SU-DHL-6 (cell line): ENCODE measurements around the gene TP53BP2.
"Not testable (repeated sequence)": the region's sequence is repeated elsewhere in the genome, so short reads cannot be mapped to it uniquely, and the experiment has no call there.

Experiments
- H2AFZ ChIP-seq: fragments of 200-600 bp; sonication (generic); 2 replicates; pipeline ENCODE4 v1.6.1; 2014; ENCODE audit warnings: low read depth, mild to moderate bottlenecking, moderate library complexity, mixed read lengths, antibody characterized with exemption, low read length; ENCODE audit not compliant: severe bottlenecking
- H3F3A ChIP-seq: fragments of 200-600 bp; shearing (Covaris generic); 2 replicates; pipeline ENCODE4 v1.6.0; 2016; ENCODE audit warnings: antibody characterized with exemption, mild to moderate bottlenecking; ENCODE audit not compliant: insufficient read depth
- H3K27ac ChIP-seq: fragments of 200-600 bp; sonication (generic); 2 replicates; pipeline ENCODE4 v1.5.1; 2016; ENCODE audit warnings: low read depth, mild to moderate bottlenecking, low read length, moderate library complexity, mixed read lengths
- H3K27me3 ChIP-seq: fragments of 200-600 bp; sonication (generic), shearing (Covaris generic); 2 replicates; pipeline ENCODE4 v1.6.0; 2014; ENCODE audit warnings: mild to moderate bottlenecking, low read length
- H3K36me3 ChIP-seq: fragments of 200-600 bp; sonication (generic); 2 replicates; pipeline ENCODE4 v1.6.1; 2014; ENCODE audit warnings: mild to moderate bottlenecking, low read length, mixed read lengths
- H3K4me2 ChIP-seq: fragments of 300-600, 200-600 bp; shearing (Covaris generic), sonication (generic); 2 replicates; pipeline ENCODE4 v1.6.0; 2014; ENCODE audit warnings: low read length, low read depth, mild to moderate bottlenecking; ENCODE audit not compliant: poor library complexity, severe bottlenecking
- H3K4me3 ChIP-seq: fragments of 200-600 bp; sonication (generic); 2 replicates; pipeline ENCODE4 v1.5.1; 2014; ENCODE audit warnings: antibody characterized with exemption, low read length, mild to moderate bottlenecking, mixed read lengths; ENCODE audit not compliant: insufficient read depth, poor library complexity, severe bottlenecking
- H3K79me2 ChIP-seq: fragments of 200-600 bp; sonication (generic); 2 replicates; pipeline ENCODE4 v1.6.1; 2014; ENCODE audit warnings: mild to moderate bottlenecking, low read length, moderate library complexity; ENCODE audit not compliant: insufficient read depth
- H3K9ac ChIP-seq: fragments of 200-600 bp; sonication (generic); 2 replicates; pipeline ENCODE4 v1.7.0; 2014; ENCODE audit warnings: mild to moderate bottlenecking, low read length
- H3K9me2 ChIP-seq: fragments of 200-600 bp; sonication (generic); replicated peaks from 2 replicates; pipeline ENCODE4 v1.6.1; 2014; ENCODE audit warnings: low read length; ENCODE audit not compliant: insufficient read depth
- H3K9me3 ChIP-seq: fragments of 200-600 bp; sonication (generic); 2 replicates; pipeline ENCODE4 v1.6.1; 2014; ENCODE audit warnings: low read length, mixed read lengths; ENCODE audit not compliant: insufficient read depth
- H4K20me1 ChIP-seq: fragments of 200-600 bp; sonication (generic); 2 replicates; pipeline ENCODE4 v1.6.1; 2014; ENCODE audit warnings: low read depth, mild to moderate bottlenecking, antibody characterized with exemption, low read length, moderate library complexity, mixed read lengths
- EZH2phosphoT487 ChIP-seq: fragments of 200-600 bp; sonication (generic), shearing (Covaris generic); conservative IDR thresholded peaks from 2 replicates; pipeline ENCODE4 v1.6.1; 2018; ENCODE audit warnings: mild to moderate bottlenecking, antibody characterized with exemption, low read length, moderate library complexity, mixed read lengths
- TF ChIP-seq, protein P1 (sequence below): fragments of 200-600 bp; sonication (generic); IDR thresholded peaks from one replicate; pipeline ENCODE4 v1.5.1; 2017; ENCODE audit warnings: antibody characterized with exemption, mild to moderate bottlenecking, low read length, moderate library complexity; ENCODE audit not compliant: insufficient read depth, poor library complexity, severe bottlenecking

TP53BP2 gene

GRCh38 chr1:223819730-223820514, 25.8 kb downstream of the TP53BP2 start:
- Histone ChIP-seq H3K27ac (no peak overlapping the region), H3K9me2 (no peaks in the 10 kb centered on the region), H3K4me2 (no peak overlapping the region), H3F3A (no peaks in the 10 kb centered on the region), H3K9ac (no peak overlapping the region), H3K4me3 (no peak overlapping the region), H4K20me1 (no peaks in the 10 kb centered on the region), H3K9me3 (no peaks in the 10 kb centered on the region), H2AFZ (no peak overlapping the region), H3K79me2 (no peaks in the 10 kb centered on the region; the same call in 1 of the 2 replicates), H3K36me3 (no peaks in the 10 kb centered on the region), H3K27me3 (no peaks in the 10 kb centered on the region)
- TF ChIP-seq, protein P1, sequence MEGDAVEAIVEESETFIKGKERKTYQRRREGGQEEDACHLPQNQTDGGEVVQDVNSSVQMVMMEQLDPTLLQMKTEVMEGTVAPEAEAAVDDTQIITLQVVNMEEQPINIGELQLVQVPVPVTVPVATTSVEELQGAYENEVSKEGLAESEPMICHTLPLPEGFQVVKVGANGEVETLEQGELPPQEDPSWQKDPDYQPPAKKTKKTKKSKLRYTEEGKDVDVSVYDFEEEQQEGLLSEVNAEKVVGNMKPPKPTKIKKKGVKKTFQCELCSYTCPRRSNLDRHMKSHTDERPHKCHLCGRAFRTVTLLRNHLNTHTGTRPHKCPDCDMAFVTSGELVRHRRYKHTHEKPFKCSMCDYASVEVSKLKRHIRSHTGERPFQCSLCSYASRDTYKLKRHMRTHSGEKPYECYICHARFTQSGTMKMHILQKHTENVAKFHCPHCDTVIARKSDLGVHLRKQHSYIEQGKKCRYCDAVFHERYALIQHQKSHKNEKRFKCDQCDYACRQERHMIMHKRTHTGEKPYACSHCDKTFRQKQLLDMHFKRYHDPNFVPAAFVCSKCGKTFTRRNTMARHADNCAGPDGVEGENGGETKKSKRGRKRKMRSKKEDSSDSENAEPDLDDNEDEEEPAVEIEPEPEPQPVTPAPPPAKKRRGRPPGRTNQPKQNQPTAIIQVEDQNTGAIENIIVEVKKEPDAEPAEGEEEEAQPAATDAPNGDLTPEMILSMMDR: no peak
- TF ChIP-seq EZH2phosphoT487: no peak

DNA sequence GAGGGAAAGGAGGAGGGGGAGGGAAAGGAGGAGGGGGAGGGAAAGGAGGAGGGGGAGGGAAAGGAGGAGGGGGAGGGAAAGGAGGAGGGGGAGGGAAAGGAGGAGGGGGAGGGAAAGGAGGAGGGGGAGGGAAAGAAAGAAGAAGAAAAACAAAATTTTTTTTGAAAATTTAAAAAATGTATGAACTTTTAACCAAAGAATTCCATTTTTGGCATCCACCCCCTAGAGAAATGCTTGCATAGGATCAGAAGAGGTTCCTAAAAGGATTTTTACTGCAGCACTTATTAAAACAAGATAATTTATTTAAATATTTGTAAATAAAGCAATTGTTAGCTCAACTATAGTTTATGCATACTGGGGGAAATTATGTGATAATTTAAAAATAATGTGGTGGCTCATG, 28.5 kb downstream of the TP53BP2 start:
- not testable (repeated sequence) for H3K4me3 ChIP-seq, H3K9me3 ChIP-seq, H3K9ac ChIP-seq, H2AFZ ChIP-seq, H4K20me1 ChIP-seq, H3K9me2 ChIP-seq, H3K27me3 ChIP-seq, H3K27ac ChIP-seq, H3K36me3 ChIP-seq, H3K4me2 ChIP-seq, H3F3A ChIP-seq, H3K79me2 ChIP-seq

GRCh38 chr1:223815865-223816264, 29.9 kb downstream of the TP53BP2 start:
- Histone ChIP-seq H3K27ac (no peak overlapping the region), H3K4me2 (no peak overlapping the region), H3K9me2 (no peaks in the 10 kb centered on the region), H3K79me2 (no peaks in the 10 kb centered on the region), H3K9me3 (no peaks in the 10 kb centered on the region), H3K4me3 (no peak overlapping the region), H3F3A (no peaks in the 10 kb centered on the region), H3K27me3 (no peaks in the 10 kb centered on the region), H2AFZ (no peak overlapping the region), H4K20me1 (no peaks in the 10 kb centered on the region), H3K36me3 (no peaks in the 10 kb centered on the region), H3K9ac (no peak overlapping the region)
- TF ChIP-seq, protein P1: no peak
- no peak for TF ChIP-seq EZH2phosphoT487

DNA sequence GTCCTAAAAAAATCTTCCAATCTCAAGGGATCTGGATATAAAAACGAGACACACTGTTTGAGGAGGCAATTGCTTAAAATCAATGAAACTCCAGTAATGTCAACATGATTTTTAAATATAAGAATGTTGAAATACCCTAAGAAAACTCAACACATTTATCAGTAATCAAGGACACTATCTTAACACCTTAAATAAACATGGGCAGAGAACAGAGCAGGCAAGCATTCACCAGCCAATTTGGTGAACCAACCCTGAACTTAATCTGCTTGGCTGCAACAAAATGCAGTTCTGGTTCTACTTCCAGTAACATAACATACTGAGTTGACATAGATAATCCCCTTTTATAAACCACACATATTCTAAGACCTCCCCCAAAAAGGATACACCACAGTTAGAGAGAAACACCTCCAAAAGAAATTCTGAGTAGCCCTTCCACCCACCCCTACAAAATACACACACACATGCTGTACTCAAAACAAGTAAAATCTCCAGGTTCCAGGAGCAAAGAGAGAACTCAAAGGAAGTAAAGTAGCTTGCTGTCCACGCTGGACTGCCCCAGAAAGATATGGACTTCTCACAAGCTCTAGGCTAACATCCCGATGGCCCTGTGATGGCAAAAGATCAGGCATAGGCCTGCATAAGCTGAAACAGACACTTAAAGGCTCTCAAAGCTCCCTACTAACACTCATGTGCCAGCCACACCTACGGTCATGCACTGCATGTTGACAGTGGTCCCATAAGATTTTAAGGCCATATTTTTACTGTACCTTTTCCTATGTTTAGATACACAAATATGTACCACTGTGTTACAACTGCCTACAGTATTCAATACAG, 30.5 kb downstream of the TP53BP2 start:
- H4K20me1 ChIP-seq: no peaks in the 10 kb centered on the region
- H3K79me2 ChIP-seq: no peaks in the 10 kb centered on the region
- no peak overlapping the region for H2AFZ ChIP-seq
- H3K27me3 ChIP-seq: no peaks in the 10 kb centered on the region
- no peak overlapping the region for H3K27ac ChIP-seq
- no peak overlapping the region for H3K9ac ChIP-seq
- peaks cover 2% of the 10 kb centered on the region; the same call in 1 of the 2 replicates for H3K36me3 ChIP-seq
- H3K4me3 ChIP-seq: no peak overlapping the region
- TF ChIP-seq, protein P1: no peak
- no peak for TF ChIP-seq EZH2phosphoT487
- no peaks in the 10 kb centered on the region for H3K9me3 ChIP-seq
- H3K9me2 ChIP-seq: no peaks in the 10 kb centered on the region
- no peak overlapping the region for H3K4me2 ChIP-seq
- H3F3A ChIP-seq: no peaks in the 10 kb centered on the region
